Epithelial cell of prostate (primary cell): Measurements from ENCODE around the gene PROB1.
A peak's percentile ranks its signal among the peaks of the same experiment; 100 is the strongest.
"Not testable (repeated sequence)": the region's sequence is repeated elsewhere in the genome, so short reads cannot be mapped to it uniquely, and the experiment has no call there.

Source experiments
- DNase-seq: peaks from one replicate; pipeline ENCODE4 v3.0.0-alpha.2; 2011; ENCODE audit warnings: low read depth, low spot score
- H3K27ac ChIP-seq: fragments of 450-650 bp; 2 replicates; pipeline ENCODE4 v1.5.1; 2017; ENCODE audit warnings: mild to moderate bottlenecking

The PROB1 gene

DNA sequence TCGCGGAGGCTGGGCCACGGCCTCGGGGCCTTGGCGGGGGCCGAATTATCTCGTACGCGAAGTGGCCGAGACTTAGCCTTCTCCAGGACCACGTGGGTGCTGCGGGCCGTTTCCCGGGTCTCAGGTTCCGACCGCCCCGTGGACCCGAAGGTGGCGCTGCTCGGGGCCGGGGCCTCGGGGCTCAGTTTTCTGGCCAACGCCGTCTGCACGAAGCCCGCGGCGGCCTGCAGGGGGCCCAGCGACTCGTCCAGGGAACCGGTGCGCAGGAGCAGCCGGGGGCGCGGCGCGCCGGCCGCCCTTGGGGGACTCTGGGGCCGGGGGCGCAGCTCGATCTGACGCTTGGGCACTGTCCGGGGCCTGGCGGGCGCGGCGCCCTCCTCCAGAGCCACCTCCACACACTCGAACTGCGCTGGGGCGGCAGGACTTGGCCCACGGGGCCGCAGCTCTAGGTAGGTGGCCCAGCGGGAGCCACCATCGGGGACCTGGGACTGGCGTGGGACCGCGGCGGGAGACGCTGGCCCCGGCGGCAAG, 716 bp downstream of the PROB1 start:
- DNase-seq: no peak
- H3K27ac ChIP-seq: no peak overlapping the region

DNA sequence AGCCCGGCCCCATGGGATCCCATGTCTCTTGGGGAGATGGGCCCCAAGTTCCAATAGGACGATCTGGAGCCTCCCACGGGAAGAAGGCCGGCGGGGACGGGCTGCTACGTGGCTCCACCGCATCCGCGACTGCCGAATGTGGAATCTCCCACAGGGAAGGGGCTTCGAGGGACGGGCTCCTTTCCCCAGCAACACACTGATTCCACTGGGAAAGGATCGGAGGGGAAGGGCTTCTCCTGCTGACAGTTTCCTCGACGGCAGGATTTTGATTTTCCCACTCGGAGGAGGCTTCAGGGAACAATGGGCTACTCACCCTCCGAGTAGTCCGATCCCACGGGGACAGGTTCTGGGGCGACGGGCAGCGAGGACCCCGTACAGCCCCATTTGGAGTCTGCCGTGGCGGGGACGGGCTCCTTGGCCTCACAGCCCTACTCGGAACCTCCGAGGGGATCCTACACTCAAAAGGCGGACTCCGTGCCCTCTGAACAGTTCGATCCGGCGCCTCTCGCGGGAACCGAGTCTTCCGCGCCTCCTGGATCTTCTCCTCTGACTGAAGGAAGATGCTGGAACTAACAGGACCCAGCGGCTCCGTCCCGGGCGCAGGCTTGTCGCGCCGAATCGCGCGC, 1.3 kb downstream of the PROB1 start:
- DNase-seq: no peak
- no peak overlapping the region for H3K27ac ChIP-seq

DNA sequence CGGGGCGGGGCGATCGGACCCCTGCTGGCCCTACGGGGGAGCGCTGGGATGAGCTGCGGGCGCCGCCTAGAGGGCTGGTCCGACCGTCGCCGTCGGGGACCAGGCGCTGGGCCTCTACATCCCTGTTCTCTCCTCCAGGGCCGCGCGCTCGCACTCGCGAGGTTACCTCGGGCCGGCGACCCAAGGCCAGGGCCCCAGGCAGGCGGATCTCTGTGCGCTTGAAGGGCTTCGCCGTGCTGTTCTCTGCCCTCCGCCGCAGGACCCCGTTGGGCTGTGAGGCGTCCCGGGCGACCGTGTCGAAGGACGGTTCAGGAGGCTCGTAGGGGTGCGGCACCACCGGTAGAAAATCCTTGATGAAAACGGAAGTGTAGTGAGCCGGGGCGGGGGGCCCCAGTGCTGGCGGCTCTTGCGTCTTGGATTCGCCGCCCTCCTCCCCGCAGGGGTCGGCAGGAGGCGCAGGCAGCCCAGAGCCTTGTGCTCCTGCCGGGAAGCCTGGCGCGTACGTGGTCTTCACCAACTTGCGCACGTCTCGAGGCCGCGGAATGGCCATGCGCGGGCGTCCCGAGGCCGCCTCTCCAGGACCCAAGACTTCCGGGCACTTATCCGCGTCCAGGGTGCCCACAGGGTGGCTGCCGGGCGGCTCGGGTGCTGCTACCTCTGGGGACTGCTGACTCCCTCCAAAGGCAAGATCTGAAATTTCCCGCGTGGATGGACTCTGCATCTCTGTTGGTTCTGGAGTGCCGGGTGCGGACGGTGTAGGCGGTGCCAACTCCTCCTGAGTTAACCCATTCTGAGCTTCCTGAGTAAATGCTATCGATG, 2.0 kb downstream of the PROB1 start:
- no peak for DNase-seq
- peak overlapping the region; percentile 85 for H3K27ac ChIP-seq

DNA sequence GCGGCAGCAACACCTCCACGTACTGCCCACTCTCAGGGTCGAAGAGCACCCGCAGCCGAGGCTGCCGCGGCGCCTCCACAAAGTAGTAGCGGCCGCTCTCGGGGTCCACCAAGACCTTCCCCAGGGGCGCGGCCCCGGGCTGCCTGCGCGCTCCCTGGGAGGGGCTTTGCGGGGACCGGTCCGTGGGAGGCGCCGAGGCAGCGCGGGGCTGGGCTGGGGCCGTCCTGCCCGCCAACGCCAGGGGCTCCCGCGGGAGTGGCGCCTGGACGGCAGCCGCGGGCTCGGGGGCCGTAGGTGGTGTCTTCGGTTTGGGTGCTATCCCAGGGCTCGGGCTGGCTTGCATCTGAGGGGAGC, 2.6 kb downstream of the PROB1 start:
- H3K27ac ChIP-seq: peak overlapping the region; percentile 85
- no peak for DNase-seq

DNA sequence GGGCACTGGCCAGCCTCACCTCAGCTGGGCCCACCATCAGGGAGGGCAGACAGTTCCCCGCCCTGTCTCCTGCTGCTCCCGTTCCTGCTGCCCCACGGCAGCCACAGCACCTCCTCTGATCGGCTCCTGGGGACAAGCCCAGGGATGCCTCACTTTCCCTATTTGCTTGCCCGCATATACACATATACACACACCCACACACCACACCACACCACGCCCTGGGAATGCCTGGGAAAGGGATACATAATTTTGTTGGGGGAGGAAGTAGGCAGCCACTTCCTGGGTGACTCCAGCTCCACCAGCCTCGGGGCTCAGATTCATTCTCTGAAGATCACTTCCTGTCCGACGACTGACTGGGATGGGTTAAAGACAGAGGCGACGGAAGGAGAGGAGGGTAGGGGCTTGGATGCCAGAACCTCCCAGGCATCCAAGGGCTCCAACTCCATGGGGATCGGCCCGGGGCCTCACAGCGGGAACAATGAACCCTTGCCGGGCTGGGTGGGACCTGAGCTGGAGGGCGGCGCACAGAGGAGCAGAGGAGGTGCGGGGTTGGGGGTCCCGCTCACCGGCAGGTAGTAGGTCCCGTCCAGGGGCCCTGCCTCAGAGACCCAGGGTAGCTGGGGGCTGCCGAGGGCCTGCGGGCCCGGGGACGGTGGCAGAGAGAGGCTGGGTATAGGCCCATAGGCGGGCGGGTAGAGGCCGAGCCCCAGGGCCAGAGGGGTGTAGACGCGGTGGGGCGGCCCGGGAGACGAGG, 3.2 kb downstream of the PROB1 start:
- peak; percentile 72 for DNase-seq
- H3K27ac ChIP-seq: peak overlapping the region; percentile 85

DNA sequence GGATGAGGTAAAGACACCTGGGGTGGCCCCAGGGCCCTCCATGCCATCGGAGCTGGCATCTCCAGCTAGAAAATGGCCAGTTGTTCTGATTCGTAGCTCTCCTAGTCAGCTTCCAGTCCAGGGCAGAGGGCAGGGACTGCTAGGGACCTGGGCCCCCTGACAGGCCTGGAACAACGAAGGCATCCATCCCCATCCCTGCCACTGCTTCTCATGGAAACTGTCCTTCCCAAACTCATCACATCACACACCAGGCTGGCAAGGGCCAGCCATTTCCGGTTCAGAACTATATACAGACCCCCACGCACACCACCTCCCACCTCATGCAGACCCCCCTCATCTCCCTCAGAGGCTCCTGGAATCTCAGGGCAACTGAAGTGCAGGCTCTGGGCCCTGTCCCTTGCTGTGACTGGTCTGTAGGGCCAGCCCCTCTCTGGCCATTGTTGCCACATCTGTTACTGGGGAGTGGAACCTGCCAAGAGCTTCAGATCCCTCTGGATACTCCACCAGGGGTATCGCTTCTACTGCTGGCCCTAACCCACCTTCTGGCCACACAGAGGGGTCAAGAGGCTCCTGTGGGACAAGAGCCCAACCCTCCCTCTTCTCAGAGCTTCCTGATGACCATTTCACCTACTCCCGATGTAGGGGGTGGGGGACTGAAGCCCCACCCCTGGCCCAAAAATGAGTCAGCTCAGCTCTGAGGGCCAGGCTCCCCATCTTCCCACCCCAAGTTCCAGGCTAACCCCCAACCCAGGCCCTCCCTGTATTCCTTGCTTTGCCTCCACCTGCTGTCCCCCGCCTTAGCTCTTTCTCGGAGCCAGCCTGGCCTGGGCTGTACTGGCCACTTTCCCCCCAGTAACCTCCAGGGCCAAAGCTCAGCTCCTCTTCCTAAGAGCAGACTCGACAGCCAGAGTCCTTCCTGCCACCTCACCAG, 4.0 kb downstream of the PROB1 start:
- peak overlapping the region; percentile 85 for H3K27ac ChIP-seq
- DNase-seq: no peak

DNA sequence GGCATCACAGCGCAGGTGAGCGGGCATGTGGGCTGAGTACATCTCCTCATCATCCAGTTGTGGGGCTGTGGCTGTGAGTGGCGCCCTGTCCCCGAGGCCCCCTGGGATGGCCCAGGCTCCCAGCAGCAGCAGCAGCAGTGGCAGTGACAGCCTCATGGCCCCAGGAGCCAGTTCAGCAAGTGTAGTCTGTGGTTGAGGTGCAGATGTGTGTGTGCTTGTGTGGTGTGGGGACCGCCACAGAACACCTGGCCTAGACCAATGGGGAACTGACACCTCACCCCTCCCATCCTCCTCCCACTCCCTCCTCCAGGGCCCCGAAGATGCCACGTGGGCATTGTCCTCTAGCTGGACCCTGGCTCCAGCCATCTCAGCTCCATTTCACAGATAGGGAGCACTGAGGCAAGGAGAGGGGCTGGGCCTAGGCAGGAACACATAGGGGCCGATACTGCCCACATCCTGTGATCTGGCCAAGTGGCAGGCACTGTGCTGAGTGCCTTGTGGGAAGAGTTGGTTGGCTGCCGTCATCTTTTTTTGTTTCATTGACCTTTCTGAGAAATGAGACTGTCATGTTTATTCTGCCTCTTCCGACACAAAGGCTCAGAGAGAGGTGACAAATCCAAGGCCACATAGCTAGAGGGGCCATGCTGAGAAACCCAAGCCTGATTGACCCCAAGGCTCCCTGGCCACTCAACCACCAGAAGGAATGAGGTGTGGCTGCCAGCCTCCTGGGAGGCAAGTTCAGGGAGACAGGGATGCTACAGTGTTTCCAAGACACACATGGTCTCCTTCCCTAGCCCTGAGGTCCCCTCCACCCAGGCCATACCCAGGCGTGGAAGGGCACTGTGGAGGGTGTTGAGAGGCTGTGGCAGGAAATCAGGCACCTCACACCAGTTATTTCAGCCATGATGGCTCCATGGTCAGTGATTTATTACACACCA, 4.9 kb downstream of the PROB1 start, which contains the start of gene MZB1:
MZB1 (minus strand) TSS at position 213 of the 938 bp plus-strand sequence; CDS start at position 156, 57 bp downstream.
- no peak for DNase-seq
- peak within 1 kb of the TSS; percentile 85 for H3K27ac ChIP-seq

DNA sequence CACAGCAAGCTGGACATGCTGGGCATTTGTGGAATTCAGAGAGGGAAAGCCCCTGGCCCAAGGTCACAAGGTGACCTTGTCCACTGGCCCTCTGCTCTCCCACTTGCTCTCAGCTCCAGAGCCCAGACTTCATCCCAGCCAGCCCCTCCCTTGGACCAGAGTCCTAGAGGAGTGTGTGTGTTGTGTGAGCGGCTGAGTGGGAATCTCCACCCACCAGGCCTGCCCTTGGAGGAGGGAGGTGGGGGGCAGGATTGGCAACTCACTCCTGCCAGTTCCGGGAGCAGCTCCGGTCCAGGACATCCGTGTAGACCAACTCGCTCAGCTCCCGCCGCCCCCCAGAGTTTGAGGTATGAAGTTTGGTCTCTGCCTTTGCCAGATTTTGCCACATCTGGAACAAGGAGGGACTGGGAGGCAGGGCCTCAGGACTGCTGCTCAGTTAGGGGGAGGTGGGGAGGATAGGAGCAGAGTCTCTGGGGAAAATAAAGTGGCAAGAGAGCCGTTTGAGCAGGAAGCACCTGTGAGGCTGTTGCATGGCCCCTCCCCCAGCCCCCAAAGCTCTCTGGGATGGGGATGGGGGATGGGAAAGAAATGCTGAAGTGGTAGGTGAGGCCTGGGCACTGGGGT, 6.6 kb downstream of the PROB1 start:
- no peak for DNase-seq

DNA sequence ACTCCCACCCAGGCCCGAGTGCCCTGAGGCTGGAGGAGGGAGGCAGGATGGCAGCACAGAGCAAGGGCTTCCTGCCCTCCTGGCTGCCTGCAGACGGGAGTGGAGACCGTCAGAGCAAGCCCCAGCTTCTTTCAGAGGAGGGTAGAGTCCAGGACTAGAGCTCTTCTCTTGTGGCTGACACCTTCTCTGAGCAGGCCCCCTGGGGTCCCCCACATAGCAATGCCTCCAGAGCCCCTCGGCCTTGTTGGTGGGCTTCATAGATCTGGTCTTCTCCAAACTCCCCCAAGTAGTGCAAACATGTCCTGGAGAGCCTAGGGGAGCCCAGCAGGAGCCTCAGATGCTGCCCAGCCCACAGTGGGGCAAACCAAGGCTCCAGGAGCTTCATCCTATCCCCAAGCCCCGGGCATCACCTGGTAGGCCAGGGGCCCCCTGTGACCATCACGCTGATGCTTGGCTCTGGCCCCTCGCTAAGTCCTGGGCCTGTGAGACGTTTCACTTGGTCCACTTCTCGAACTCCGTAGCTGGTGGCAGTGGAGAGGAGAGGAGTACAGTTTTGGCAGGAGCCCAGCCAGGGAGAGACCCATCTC, 7.2 kb downstream of the PROB1 start:
- no peak for DNase-seq
- no peak overlapping the region for H3K27ac ChIP-seq

More for the DNA sequence above, 6.6 kb downstream of the PROB1 start:
- no peak overlapping the region for H3K27ac ChIP-seq

DNA sequence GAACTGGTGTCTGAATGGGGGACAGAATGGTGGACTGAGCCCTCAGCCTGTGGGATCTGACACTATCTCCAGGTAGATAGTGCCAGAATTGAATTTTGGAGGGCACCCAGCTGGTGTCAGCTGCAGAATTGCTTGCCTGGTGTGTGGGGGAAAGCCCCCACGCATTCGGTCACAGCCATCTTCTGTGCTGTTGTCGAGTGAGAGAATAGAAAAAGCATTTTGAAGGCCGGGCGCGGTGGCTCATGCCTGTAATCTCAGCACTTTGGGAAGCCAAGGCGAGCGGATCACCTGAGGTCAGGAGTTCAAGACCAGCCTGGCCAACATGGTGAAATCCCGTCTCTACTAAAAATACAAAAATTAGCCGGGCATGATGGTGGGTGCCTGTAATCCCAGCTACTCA, 7.9 kb downstream of the PROB1 start:
- not testable (repeated sequence) for DNase-seq, H3K27ac ChIP-seq

DNA sequence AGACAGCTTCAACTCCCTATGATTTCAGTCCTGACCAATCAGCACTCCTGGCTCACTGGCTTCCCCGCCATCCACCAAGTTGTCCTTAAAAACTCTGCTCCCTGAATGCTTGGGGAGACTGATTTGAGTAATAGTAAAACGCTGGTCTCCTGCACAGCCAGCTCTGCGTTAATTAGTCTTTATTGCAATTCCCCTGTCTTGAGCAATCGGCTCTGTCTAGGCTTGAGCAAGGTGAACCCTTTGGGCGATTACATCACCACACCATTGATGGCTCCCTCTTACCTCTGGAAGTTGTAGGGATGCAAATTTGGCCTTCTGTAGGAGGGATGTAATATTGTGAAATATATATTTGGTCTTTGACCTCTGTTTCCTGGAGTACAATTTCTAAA, 8.9 kb downstream of the PROB1 start:
- DNase-seq: no peak
- peak overlapping the region; percentile 19 for H3K27ac ChIP-seq

DNA sequence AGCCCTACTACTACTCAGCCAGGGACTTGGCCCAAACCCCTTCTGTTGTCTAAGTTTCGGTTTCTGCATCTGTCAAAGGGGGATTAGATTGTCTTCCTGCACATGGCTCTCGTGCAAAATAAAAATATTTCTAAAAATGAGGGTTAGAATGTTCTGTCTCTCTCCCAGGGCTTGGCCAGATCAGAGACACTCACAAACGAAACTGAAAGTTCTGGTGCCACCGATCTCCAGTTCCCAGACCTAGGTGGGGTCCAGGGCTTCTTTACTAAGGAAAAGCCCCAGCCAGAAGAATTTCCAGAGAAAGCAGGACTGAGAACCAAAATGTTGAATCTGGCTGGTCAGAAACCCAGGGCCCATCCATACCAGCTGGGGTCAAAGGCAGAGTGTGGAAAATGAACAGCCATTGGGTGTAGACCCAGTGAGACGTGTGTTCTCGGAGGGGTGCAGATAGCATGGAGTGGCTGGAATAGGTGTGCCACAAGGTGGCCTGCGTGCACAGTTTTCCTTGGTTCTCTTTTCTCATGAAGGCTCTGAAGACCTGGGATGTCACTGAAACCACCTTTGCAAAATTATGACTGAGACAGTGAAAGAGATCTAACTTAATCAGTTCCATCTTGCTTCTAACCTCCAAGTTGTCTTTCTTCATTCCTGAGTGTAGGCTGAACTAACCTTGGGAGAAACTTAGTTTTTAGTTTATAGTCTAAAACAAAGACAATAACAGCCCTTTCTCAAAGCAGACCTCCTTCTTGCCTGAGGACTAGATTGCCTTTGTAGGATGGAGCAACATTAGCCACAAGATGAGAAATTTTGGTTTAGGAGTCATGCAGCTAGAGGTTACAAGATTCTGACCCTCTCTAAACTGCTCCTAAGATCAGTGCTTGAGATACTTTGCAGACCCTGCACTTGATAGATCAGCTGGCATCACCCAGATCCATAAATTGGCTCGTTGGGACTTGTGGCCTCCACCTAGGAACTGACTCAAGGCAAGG, 9.5 kb downstream of the PROB1 start:
- peak overlapping the region; percentile 19 for H3K27ac ChIP-seq
- no peak for DNase-seq

DNA sequence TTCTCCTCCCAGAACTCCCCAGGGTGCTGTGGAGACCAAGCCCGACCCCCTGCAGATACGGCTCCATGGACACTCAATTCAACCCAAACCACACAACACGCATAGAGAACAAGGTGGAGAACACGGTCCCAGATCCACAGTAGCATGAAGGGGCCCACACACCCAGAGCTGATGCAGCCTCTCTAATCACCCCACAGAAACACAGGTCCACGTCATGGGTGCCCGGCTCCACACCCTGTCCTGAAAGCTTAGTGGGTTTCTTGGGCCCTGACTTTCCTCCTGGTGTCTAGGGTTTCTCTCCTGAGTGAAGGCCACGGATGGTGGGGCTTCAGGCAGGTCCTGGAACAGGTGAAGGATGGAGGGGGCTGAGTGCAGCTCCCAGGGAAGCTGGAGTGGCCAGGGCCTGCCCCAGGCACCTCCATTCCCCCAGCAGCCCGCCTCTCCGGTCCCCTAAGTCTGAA, 10.3 kb downstream of the PROB1 start:
- DNase-seq: no peak
- no peak overlapping the region for H3K27ac ChIP-seq

DNA sequence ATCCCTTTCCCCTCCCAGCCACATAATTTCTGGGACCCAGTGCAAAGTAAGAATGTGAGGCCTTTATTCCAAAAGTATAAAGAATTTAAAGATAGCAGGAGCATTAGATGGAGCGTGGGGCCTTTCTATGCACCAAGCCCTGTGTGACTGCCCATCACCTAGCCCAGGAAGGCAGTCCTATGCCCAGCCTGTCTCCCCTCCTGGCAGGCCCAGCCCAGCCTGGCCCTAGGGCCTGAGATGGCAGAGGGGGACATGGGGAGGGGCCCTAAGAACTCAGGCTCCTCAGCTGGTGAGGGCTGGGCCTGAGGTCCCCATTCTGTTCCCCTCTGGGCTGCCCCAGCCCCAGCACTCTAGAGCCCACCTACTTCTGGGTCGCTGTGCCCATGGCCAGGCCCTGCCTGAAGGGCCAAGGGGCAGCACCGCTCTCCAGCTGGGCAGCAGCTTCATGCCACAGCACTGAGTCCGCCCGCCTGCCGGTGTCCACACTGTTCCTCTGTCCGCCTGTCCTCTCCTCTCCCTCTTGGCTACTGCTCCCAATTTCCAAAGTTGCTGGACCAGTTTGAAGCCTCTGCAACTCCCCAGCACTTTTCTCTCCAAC, 10.8 kb downstream of the PROB1 start:
- H3K27ac ChIP-seq: no peak overlapping the region
- no peak for DNase-seq

DNA sequence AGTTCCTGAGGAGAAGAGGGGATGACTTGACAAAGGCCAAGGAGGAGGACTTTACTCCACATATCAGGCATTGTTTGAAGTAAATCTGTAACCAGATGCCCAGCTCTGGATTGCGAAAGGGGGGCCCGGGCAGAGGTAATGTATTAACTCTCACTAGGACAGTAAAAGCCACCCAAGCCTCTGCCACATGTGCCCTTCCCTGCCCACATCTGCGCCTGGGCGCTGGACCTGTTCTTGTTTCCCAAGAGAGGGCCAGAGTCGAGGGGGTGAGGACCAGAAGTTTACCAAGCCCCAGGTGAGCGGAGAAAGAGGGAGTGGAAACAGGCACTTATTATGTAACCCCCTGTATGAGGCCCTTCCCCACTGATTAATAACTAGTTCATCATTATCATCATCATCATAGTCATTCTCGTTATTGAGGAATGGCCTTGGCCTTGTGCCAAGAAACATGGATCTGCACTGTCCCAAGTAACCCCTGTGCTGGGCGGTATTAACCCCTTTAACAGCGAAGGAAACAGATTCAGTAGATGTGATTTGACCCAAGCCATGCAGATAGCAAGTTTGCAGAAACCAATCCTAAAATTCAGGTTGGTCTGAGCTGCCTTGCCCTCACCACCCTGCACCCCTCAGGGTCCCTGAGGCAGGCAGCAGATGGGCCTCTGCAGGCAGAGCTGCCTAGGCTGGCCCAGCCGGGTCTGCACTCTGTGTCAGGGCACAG, 11.5 kb downstream of the PROB1 start, which contains the start of gene SLC23A1:
SLC23A1 (minus strand) TSS at position 23 of the 718 bp plus-strand sequence. CDS start 44 bp downstream, outside the sequence.
- H3K27ac ChIP-seq: no peak within 1 kb of the TSS
- DNase-seq: no peak
